ENCODE measurements around the gene ZSWIM4. TPM values are rescaled to one million over a fixed set of nuclear protein-coding genes. Genes with fewer than 3 reads are reported as not detected.

Gene ZSWIM4
- total RNA-seq, 2 donors from 2014 or later, result 6.3 to 8.8 TPM

DNA sequence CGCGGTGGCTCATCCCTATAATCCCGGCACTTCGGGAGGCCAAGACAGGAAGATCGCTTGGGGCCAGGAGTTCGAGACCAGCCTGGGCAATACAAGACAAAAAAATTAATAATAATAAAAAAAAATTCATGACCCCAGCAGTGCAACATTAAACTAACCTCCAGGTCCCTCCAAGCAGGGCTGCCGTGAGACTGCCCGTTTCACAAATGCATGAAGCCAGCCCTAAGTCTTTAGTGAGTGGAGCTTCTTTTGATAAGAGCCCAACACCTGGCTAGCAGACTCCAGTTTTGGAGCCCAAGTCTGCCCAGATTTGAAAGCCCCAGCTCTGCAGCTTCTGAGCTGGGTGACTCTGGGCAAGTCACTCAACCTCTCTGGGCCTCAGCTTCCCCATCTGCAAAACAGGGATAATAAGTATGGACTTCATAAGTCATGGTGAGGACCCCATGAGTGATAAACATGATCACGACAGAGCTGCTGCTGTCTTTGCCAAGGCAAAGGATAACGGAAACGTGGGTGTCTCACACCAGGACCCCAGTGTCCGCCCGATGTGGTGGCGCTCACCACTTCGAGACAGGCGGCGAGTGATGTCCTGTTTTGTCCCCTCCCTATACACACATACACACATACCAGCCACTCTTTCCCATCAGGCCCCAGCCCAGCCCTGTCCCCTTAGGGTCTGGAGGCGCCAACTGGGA is 43.3 kb downstream of the ZSWIM4 start:
- H3K36me3 Mint-ChIP-seq, result peaks cover 27 to 28% of the 10 kb centered on the region in 2 donors
- no peak for ATAC-seq
- H3K9me3 Mint-ChIP-seq, result no peaks in the 10 kb centered on the region
- peak overlapping the region; percentile 94 to 98 for H3K27ac Mint-ChIP-seq
- DNase-seq (ENCODE audit: low spot score in 2 of 2), result no peak

DNA sequence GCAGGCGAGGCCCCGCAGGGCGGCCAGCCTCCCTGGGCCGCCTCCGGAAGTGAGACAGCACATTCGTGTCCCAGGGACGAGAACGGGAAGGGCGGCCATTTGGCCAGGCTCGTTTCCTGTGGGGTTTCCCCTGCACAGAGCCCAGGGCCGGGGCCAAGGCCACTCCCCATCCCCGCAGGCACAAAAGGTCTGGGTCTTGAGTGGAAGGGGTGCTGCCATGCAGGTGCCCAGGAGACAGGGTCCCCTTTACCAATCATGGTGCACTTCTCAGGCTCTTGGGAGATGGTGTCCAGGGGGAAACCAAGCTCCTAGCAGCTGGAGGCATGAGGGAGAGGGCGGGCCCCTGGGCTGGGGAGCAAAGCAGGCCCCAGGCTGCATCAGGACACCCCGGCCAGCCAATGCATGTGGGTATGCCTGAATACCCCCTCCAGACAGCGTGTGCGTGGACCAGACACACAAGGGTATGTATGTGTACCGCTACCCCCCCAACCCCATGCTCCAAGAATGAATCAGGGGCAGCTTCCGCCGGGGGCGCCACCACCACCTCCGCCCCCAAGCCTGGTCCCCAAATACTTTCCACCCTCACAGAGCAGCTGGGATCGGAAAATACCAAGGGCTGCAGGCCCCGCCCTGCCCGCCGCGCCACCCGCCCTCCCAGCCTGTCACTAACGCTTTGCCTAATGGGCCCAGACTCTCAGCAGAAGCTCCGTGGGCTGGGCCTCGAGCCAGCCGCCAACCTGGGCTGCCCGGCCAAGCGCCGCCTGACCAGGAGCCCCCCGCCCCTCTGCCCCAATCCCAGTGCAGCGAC is 44.1 kb downstream of the ZSWIM4 start:
- Mint-ChIP-seq H3K27ac (peak overlapping the region; percentile 94 to 98), H3K9me3 (no peaks in the 10 kb centered on the region), H3K36me3 (peaks cover 27 to 28% of the 10 kb centered on the region in 2 donors)
- ATAC-seq (peak; percentile 63 to 73), DNase-seq (ENCODE audit: low spot score in 2 of 2) (peak; percentile 81 to 91)

DNA sequence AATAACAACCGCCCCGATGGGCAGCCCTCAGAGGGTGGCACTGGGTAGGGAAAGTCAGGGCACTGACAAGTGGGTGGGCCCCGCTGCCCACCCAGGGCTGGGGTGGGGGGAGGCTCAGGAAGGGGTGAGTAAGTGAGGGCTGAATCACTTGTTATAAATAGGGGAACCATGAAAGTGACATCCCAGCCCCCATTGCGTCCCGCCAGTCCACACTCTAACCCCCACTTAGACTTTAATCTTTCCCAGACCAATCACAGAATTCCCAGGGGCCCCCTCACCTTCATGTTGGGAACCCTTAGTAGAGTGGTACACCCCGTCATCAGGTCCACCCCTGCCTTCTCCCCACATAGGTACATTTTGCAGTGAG is 44.7 kb downstream of the ZSWIM4 start:
- peak overlapping the region; percentile 98 for H3K27ac Mint-ChIP-seq
- H3K9me3 Mint-ChIP-seq, result no peaks in the 10 kb centered on the region
- H3K36me3 Mint-ChIP-seq, result peaks cover 27 to 28% of the 10 kb centered on the region in 2 donors
- ATAC-seq (peak in 1 of 2 donors; percentile 41), DNase-seq (ENCODE audit: low spot score in 2 of 2) (no peak)

DNA sequence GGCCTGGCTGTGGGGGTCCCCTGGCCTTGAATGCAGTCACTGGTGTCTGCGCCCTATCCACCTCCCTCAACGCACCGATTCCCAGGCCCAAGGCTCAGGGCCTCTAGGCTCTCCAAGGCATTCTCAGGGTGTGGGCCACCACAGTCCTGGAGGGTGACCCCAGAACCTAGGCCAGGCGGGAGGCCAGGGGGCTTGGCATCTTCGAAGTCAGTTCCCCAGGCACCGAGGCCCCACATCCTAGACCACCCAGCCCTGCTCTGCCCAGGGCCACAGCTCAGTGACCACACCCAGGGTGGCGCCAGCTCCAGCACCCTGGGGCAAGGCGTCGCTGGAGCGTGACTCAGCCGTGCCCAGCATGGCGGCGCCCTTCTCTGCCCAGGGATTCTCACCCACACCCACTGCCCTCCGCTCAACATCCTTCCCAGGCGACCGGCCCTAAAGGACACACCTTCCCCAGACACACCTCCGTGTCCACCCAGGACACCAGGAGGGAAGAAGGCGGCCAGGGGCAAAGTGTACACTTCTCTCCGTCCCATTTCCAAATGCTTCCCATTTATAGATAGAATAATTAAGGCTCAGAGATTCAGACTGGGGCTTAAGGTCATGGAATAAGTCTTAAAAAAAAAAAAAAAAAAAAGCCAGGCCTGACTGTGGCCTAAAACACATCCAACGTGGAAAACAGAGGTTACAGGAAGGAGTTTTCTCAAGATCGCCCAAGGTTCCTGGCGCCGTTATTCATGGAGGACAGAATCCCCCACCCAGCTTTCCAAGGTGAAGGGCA is 45.3 kb downstream of the ZSWIM4 start:
- ATAC-seq, result peak; percentile 1 to 10
- peak in 1 of 2 donors; percentile 79 for DNase-seq (ENCODE audit: low spot score in 2 of 2)
- Mint-ChIP-seq H3K9me3 (no peaks in the 10 kb centered on the region), H3K27ac (peak overlapping the region; percentile 98), H3K36me3 (peaks cover 27 to 28% of the 10 kb centered on the region in 2 donors)

DNA sequence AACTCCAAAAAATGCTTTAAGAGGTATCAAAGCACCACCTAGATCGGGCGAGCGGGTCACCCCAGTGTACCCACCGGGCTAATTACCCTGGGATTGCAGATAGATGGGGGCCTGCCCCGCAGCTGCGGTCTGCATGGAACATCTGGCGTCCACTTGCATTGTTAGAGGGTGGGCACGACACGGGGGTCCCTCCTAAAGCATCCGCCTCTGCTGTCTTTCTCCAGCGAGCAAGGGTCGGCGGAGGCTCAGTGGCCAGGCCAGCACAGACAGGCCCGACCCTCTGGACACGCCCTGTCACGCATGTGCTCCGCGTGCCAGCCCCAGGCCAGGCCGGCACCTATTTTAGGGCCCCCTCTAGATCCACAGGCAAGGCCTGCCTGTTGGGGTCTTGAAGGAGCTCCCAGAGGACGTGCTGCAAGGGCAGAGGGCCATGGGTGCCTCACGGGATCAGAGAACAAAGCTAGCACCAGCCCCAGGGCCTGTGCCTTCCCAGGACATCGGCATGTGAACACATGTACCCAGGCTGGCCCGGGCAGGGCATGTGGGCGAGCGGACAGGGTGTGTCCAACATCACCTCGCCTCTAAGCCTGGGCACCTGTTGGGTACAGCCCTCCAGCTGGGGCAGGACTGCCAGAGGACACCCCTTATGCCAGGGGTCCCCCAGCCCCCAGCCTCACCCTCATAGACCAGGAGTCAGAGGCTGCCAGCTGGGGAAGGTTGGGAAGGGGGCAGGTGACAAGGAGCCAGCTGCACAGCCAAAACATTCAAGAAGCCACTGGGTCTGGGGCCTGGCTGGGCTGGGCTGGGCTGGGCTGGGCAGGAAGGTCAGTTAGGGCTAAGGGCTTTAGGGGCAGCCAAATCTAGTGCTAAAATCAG is 46.1 kb downstream of the ZSWIM4 start:
- peaks cover 27 to 28% of the 10 kb centered on the region in 2 donors for H3K36me3 Mint-ChIP-seq
- DNase-seq (ENCODE audit: low spot score in 2 of 2) (peak in 1 of 2 donors; percentile 74), ATAC-seq (no peak)
- no peaks in the 10 kb centered on the region for H3K9me3 Mint-ChIP-seq
- peak overlapping the region; percentile 98 for H3K27ac Mint-ChIP-seq

DNA sequence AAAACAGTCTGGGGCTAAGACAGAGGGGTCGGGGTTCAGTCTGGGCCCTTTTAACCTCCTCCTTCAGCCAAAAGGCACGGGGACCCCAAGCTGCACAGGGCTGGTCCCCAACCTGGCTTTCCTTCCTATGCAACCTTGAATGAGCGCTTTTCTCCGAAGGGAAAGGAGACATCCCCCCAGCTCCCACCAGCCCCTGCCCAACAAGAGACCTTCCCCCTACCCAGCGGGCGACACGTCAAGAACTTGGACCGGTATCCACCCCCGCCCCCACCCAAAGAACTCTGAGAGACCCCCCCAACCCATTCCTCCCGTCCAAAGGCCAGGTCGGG is 46.7 kb downstream of the ZSWIM4 start:
- no peak for ATAC-seq
- Mint-ChIP-seq H3K27ac (peak overlapping the region; percentile 97 to 98), H3K9me3 (no peaks in the 10 kb centered on the region), H3K36me3 (peaks cover 26 to 28% of the 10 kb centered on the region in 2 donors)
- no peak for DNase-seq (ENCODE audit: low spot score in 2 of 2)

DNA sequence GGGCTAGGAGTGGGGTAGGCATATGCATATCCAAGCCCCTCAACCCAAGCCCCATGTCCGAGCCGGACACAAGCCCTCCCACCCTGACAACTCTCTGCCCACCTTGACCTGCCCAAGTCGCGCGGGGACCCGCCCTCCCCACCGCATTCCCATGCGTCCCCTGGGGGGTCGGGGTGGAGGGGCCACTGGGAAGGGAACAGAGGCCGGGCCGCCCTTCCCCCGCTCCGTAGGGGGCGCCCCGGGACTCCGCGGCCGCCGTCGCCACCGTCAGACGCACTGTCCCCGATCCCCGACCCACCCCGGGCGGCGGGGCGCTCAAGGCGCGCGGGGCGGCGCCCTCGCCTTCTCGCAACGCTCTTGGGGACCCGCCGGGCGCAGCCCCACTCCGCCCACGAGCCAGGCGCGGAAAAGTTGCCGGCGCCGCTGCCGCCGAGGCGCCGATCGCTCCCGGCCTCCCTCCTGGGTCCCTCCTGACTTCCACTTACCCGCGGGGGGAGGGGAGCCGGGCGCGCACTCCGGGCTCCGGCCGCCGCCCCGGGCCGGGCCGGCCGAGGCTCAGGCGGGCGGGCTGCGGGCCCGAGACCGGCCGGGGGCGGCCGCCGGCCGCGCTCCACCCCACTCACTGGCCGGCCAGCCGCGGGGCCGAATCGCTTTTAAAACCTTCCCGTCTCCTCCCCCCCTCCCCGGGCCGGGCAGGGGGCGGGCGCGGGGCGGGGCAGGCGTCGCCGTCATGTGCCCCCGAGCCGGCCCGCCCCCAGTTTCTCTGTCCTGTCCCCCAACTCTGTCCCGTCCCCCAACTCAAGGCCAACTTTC is 47.3 kb downstream of the ZSWIM4 start:
- peak; percentile 71 to 74 for DNase-seq (ENCODE audit: low spot score in 2 of 2)
- H3K36me3 Mint-ChIP-seq, result peaks cover 23 to 28% of the 10 kb centered on the region in 2 donors
- no peaks in the 10 kb centered on the region for H3K9me3 Mint-ChIP-seq
- peak overlapping the region; percentile 98 for H3K27ac Mint-ChIP-seq
- no peak for ATAC-seq

DNA sequence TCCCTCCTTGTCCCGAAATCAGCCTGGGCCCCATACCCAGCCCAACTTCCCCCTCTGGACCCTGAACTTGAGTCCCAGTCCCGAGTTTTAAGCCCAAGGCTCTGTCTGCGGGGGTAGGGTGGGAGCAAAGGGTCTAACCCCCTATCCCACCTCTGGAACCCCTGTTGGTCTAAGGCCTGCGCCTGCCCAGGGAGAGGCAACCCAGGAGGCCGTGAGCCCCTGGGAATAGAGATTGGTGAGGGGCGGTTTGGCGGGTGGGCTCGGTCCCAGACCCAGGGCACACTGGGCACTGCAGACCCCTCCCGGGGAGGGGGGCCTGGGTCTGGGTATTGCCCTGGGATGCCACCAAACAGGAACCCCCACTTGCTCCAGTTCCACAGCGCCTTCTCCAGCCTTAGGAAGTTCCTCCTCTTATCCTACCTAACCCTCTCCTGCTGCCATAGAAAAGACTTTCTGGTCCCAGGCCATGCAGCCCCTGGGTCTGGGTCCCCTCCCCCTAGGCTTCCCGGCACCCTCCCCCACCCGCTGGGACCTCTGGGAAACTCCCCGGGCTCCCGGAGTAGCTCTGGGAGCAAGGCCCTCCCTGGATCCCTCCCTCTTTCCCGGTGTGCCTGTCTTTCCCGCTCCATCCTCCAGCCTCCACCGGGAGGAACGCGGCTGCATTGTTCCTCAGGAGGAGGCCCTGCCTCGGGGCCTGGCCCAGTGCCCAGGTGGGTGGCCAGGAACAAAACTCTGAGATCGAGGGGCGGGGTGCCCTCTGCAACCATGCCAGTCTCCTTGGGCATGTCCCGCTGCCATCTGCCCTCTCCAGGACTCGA is 48.1 kb downstream of the ZSWIM4 start:
- Mint-ChIP-seq H3K27ac (peak overlapping the region; percentile 98), H3K36me3 (peaks cover 19 to 28% of the 10 kb centered on the region in 2 donors), H3K9me3 (no peaks in the 10 kb centered on the region)
- DNase-seq (ENCODE audit: low spot score in 2 of 2) (no peak), ATAC-seq (no peak)

DNA sequence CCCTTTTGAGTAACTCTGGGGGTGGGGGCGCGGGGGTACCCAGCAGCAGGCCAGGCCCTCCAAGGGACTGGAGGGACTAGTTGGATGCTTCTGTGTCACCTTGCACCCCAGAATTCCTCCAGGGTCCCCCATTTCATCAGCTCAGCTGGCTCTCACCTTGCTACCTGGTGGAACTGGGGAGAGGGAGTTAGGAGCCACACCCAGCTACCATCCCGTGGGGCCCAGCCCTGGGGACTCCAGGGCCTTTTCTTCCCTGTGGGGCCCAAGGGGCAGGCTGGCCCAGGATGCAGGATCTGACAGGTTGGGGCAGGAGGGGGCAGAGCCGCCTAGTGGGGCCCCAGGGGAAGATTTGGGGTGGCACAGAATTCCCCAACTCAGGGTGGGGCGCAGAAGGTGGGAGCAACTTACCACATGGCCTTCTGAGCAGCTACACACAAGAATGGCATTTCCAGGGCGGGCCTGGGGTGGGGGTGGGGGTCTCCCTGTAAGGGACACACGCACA is 48.9 kb downstream of the ZSWIM4 start:
- H3K27ac Mint-ChIP-seq, result peak overlapping the region in 1 of 2 donors; percentile 98
- DNase-seq (ENCODE audit: low spot score in 2 of 2), result no peak
- no peak for ATAC-seq
- H3K9me3 Mint-ChIP-seq, result no peaks in the 10 kb centered on the region
- H3K36me3 Mint-ChIP-seq, result peaks cover 12 to 24% of the 10 kb centered on the region in 2 donors

DNA sequence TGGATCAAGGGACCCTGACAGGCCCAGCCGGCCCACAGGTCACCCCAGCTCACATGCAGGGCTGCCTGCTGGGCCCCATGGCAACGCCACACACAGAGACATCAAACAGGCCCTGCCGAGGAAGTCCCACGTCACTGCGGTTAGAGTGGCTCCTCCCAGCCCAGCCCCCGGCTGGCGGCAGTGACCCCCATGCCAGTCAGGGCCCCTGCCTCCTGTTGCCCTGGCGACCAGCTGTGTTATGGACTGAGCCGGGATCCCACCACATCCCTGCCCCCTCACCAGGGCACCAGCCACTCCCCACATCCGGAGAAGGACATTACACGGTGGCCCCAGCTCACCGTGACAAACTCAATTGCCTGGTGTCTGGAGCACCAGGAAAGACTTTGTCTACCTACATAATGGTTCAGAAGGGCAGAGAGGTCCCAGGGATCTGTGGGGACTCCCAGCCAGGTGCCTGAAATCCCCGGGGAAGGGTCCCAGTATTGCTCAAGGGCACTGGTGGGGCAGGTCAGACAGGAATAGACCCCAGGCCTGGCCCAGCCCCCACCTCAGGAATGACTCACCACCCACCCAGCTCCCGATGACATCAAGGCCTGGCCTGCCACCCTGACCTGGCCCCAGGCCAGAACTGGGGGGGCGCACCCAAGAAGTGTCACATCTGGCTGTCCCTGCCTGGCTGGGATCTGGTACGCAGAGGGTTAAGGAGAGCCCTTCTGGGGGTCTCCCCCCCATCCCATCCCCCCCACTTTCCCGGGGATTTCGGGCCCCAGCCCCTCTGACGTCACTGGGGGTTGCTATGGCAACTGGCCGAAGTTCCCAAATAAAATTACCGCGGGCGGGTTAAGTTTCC is 51.5 kb downstream of the ZSWIM4 start:
- DNase-seq (ENCODE audit: low spot score in 2 of 2), result peak; percentile 91 to 99
- Mint-ChIP-seq H3K36me3 (peaks cover 0 to 4% of the 10 kb centered on the region in 2 donors), H3K27ac (peak overlapping the region; percentile 98 to 100), H3K9me3 (no peaks in the 10 kb centered on the region)
- peak; percentile 75 to 81 for ATAC-seq

DNA sequence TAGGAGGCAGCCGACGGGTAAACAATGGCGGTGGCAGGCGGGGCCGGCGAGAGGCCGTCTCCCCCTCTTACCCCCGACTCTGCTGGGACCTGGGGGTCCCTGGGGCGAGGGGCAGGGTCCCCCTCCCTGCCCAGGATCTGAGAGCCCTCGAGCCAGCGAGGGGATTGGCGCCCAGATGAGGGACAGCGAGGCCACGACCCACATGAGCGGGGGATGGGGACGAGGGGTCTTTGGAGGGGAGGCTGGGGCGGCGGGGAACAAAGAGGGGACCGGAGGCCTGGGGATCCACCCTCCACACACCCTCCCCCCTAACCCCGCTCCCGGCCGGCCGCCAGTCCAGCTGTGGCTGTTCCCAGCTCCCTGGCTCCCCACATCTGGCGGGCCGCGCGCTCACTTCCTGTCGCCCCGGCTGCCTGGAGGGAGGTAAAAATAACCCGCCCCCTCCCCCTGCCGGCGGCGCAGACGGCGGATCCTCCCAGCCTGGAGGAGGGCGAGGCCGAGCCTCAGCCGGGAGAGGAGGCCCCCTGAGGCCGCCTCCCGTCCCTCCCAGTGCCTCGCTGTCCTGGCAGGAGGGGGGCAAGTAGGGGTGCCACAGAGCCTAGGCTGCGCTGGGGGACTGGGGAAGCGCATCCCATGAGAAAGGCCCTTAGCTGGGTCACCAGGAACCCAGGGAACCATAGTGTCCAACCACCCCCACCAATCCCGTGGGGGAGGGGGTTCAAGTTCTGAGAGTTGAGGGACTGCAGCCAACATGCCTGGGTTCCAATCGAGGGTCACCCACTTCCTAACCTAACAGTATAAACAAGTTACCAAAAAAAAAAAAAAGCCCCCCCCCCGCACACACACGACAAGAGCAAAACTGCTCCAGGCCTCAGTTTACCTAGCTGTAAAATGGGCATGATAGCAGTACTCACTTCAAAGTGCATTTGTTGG is 52.4 kb downstream of the ZSWIM4 start:
- Mint-ChIP-seq H3K27ac (peak overlapping the region; percentile 98 to 100), H3K9me3 (no peaks in the 10 kb centered on the region), H3K36me3 (no peaks in the 10 kb centered on the region)
- DNase-seq (ENCODE audit: low spot score in 2 of 2) (peak; percentile 80 to 86), ATAC-seq (peak; percentile 19 to 25)

DNA sequence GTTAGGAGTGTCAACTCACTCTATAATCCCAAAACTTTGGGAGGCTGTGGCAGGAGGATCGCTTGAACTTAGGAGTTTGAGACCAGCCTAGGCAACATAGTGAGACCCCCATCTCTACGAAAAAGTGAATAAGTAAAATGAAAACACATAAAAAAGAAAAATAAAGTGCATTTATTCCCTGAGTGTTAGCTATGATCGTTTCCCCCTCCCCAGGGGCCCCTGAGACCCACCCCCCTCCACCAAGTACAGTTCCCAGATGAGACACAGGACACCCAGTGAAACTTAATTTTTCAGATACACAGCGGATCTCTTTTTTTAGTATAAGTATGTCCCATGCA is 53.1 kb downstream of the ZSWIM4 start:
- ATAC-seq, result no peak
- no peaks in the 10 kb centered on the region for H3K9me3 Mint-ChIP-seq
- DNase-seq (ENCODE audit: low spot score in 2 of 2), result no peak
- H3K36me3 Mint-ChIP-seq, result no peaks in the 10 kb centered on the region
- H3K27ac Mint-ChIP-seq, result peak overlapping the region; percentile 5 to 98
